Measurements from ENCODE around the gene FOXF2.
"Not testable (repeated sequence)": the region's sequence is repeated elsewhere in the genome, so short reads cannot be mapped to it uniquely, and the experiment has no call there.

FOXF2 gene

GRCh38 chr6:1389369-1390132 lies at the start of gene FOXF2:
Gene FOXF2, plus strand, starts transcription at chr6:1389576. Its CDS starts 372 bp downstream, at chr6:1389948.
- DNase-seq (ENCODE audit: low read depth in 2 of 2) = no peak

GRCh38 chr6:1346101-1346500 lies 43.3 kb upstream of the FOXF2 start:
- no peak for DNase-seq (ENCODE audit: low read depth in 2 of 2)

GRCh38 chr6:1346558-1347091 lies 42.8 kb upstream of the FOXF2 start:
- DNase-seq (ENCODE audit: low read depth in 2 of 2) = no peak

DNA sequence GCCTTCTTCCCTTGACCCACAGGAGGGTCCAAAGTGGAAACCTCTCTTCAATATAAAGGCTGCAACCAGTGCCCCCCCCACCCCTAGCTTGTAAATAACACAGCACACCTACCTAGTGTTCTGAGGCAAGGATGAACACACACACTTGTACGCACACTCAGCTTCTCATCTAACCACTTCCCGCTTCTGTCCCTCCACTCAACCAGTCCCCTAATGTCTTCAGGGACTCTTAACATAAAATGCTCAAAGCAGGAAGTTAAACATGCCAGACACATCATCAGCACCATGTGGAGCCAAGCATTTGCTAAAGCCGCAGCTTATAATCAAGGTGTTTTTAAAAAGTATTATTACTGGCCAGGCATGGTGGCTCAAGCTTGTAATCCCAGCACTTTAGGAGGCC lies 42.2 kb upstream of the FOXF2 start:
- DNase-seq (ENCODE audit: low read depth in 2 of 2) = no peak

- no peak for DNase-seq (ENCODE audit: low read depth in 2 of 2)
These were observed 40.7 kb upstream of the FOXF2 start for GRCh38 chr6:1348675-1349074.

DNA sequence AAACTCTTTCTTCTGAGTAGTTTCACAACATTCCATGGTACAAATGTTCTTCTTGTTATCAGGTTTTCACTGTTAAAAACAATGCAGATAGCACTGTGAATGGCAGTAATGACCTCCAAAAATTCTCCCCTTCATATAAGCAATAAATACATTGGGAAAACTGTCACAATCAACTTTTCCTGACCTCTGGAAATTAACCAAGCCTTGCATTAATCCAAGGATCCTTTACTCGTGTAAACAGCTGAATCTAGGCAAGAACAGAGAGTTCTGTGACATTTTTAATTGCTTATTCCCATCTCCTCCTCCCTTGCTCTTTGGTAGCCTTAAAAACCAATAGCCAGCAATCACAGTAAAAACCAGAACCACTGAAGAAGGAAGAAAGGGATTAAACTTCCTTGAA lies 39.7 kb upstream of the FOXF2 start:
- DNase-seq (ENCODE audit: low read depth in 2 of 2) = no peak

GRCh38 chr6:1351381-1352008 lies 37.9 kb upstream of the FOXF2 start:
- no peak for DNase-seq (ENCODE audit: low read depth in 2 of 2)

DNA sequence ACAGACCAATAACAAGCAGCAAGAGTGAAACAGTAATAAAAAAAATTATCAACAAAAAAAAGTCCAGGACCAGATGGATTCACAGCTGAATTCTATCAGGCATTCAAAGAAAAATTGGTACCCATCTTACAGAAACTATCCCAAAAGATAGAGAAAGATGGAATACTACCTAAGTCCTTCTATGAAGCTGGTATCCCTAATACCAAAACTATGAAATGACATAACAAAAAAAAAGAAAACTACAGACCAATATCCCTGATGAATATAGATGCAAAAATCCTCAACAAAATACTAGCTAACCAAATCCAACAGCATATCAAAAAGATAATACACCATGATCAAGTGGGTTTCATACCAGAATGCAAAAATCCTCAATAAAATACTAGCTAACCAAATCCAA lies 34.3 kb upstream of the FOXF2 start:
- DNase-seq (ENCODE audit: low read depth in 2 of 2) = not testable (repeated sequence)

DNA sequence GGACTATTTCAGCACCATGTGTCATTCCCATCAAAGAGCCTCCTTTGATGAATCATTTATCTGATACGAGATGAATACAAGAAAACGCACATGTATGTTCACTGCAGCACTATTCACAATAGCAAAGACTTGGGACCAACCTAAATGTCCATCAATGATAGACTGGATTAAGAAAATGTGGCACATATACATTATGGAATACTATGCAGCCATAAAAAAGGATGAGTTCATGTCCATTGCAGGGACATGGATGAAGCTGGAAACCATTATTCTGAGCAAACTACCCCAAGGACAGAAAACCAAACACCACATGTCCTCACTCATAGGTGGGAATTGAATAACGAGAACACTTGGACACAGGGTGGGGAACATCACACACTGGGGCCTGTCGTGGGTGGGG lies 27.7 kb upstream of the FOXF2 start:
- DNase-seq (ENCODE audit: low read depth in 2 of 2) = not testable (repeated sequence)

- DNase-seq (ENCODE audit: low read depth in 2 of 2) = no peak
These were observed 26.7 kb upstream of the FOXF2 start for GRCh38 chr6:1362643-1363042.

DNA sequence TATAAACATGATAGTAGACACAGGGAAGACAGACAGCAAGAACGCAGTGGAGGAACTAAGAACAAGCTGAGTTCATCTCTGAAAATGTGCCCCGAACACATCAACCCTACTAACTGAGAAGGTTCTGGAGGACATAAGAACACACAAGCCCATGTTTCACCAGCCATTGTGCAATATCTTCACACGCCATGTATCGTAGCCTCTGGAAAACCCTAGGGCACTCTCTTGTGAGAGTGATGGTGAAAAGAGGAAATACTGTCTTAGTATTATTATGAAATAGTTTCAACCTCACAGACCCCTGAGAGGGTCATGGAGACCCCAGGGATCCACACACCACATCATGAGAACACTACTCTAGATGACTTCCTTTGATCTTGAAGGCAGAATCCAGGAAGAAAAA lies 26.1 kb upstream of the FOXF2 start:
- no peak for DNase-seq (ENCODE audit: low read depth in 2 of 2)

GRCh38 chr6:1363729-1364572 lies 25.4 kb upstream of the FOXF2 start:
- no peak for DNase-seq (ENCODE audit: low read depth in 2 of 2)

GRCh38 chr6:1364791-1365190 lies 24.6 kb upstream of the FOXF2 start:
- DNase-seq (ENCODE audit: low read depth in 2 of 2) = no peak

GRCh38 chr6:1365686-1366085 lies 23.7 kb upstream of the FOXF2 start:
- DNase-seq (ENCODE audit: low read depth in 2 of 2) = no peak

DNA sequence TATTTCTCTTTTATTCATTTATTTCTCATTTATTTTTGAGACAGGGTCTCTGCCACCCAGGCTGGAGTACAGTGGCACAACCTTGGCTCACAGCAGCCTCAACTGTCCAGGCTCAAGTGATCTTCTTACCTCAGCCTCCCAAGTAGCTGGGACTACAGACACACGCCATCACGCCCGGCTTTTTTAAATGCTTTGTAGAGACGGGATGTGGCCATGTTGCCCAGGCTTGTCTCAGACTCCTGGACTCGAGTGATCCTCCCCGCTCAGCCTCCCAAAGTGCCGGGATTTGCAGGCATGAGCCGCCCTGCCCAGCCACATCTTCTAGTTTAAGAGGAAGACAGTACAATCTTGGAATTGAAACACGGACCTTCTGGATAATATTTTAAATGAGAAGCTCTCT lies 21.6 kb upstream of the FOXF2 start:
- no peak for DNase-seq (ENCODE audit: low read depth in 2 of 2)

GRCh38 chr6:1368940-1369339 lies 20.4 kb upstream of the FOXF2 start:
- DNase-seq (ENCODE audit: low read depth in 2 of 2) = no peak

DNA sequence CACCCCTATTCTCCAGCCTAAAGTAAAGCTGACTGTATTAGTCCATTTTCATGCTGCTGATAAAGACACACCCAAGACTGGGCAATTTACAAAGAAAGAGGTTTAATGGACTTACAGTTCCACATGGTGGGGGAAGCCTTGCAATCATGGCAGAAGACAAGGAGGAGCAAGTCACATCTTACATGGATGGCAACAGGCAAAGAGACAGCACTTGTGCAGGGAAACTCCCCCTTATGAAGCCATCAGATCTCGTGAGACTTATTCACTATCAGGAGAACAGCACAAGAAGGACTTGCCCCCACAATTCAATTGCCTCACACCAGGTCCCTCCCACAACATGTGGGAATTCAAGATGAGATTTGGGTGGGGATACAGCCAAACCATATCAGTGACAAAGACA lies 19.7 kb upstream of the FOXF2 start:
- DNase-seq (ENCODE audit: low read depth in 2 of 2) = not testable (repeated sequence)

GRCh38 chr6:1371933-1372332 lies 17.4 kb upstream of the FOXF2 start:
- DNase-seq (ENCODE audit: low read depth in 2 of 2) = no peak

DNA sequence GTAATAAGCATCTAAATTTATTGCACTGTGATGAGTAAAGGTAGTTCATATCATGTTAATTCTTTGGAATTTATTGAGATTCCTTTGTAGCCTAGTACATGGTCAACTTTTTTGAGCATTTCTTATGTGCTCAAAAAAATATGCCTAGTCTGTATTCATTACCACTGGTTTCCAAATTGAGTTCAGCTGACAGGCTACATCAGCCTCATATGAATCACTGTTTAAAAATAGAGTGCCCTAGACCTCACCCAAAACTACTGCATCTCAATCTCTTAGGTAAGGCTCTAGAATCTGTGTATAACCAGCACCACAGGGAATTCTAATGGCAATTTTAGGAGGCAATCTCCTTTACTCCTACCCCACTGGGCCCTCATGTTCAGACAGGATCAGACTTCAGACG lies 16.7 kb upstream of the FOXF2 start:
- no peak for DNase-seq (ENCODE audit: low read depth in 2 of 2)

- no peak for DNase-seq (ENCODE audit: low read depth in 2 of 2)
These were observed 12.7 kb upstream of the FOXF2 start for GRCh38 chr6:1376653-1377052.

GRCh38 chr6:1377526-1377925 lies 11.8 kb upstream of the FOXF2 start:
- no peak for DNase-seq (ENCODE audit: low read depth in 2 of 2)

All from stimulated activated CD8-positive, alpha-beta memory T cell treated with anti-CD3 and anti-CD28 coated beads, Interleukin-7, amount 100 ng/mL, for 4 hours (primary cell).